Measurements from ENCODE around the gene PATZ1. TPM values are rescaled to one million over a fixed set of nuclear protein-coding genes. Genes with fewer than 3 reads are reported as not detected.

PATZ1 gene, protein sequence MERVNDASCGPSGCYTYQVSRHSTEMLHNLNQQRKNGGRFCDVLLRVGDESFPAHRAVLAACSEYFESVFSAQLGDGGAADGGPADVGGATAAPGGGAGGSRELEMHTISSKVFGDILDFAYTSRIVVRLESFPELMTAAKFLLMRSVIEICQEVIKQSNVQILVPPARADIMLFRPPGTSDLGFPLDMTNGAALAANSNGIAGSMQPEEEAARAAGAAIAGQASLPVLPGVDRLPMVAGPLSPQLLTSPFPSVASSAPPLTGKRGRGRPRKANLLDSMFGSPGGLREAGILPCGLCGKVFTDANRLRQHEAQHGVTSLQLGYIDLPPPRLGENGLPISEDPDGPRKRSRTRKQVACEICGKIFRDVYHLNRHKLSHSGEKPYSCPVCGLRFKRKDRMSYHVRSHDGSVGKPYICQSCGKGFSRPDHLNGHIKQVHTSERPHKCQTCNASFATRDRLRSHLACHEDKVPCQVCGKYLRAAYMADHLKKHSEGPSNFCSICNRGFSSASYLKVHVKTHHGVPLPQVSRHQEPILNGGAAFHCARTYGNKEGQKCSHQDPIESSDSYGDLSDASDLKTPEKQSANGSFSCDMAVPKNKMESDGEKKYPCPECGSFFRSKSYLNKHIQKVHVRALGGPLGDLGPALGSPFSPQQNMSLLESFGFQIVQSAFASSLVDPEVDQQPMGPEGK
- total RNA-seq (2012; rRNA removed) (6.4 and 6.5 TPM in 2 replicates), polyA plus RNA-seq (2012; rRNA removed) (9.2 and 10.5 TPM in 2 replicates), Bru-seq, nascent RNA (percentile 61 among the genes with signal in this experiment), BruChase-seq, experiment 1, labeled RNA remaining after a 6-hour chase (percentile 50 among the genes with signal in this experiment), BruChase-seq, experiment 2, labeled RNA remaining after a 2-hour chase (percentile 58 among the genes with signal in this experiment)
- 6.3 and 9.1 TPM in 2 replicates for polyA plus RNA-seq (2012; cell fraction: cytosol; rRNA removed)
- 10.8 and 17.0 TPM in 2 replicates for polyA plus RNA-seq (2012; cell fraction: nucleus; rRNA removed; ENCODE audit: low replicate concordance)
- long read RNA-seq, transcript PATZ1-201 (3 exons, 2,516 nt): major isoform, 5 of 15 reads
- long read RNA-seq, partial matches to known transcripts: 0 of 15 reads
- long read RNA-seq, other reads (novel, unspliced or antisense): 3 of 15 reads

DNA sequence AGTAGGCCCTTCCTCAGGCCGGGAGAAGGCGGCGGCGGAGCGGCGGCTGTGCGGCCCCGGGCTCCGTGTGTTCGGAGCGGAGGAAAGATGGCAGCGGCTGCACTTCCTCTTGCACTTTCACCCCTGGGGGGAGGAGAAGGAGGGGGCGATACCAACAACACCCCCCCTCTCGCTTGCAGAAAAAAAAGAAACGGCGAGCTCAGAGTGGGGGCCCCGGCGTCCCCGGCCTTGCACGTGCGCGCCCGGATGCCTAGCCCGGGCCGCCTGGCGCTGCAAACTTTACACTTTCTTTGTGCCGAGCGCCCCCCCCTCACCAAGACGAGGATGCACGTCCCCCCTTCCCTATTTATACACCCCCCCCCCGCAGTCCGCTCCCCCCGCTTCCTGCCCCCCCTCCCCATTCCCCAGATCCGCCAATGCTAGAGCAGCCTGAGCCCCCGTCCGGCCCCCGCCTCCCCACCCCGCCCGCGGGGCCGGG is at the start of gene PATZ1:
Gene PATZ1 (minus strand): TSS at position 92 of the 478 bp plus-strand sequence. CDS start 744 bp downstream, outside the sequence.
- peaks cover 27% of the 10 kb centered on the region for H3K4me1 ChIP-seq (ENCODE audit: control insufficient read depth, insufficient read depth, low read length)
- WGBS, 2 experiments (ENCODE audit: extremely low coverage in 2 of 2, insufficient read length in 1 of 2): no CpG with 5 or more reads among the region's 41 CpGs
- no peak within 1 kb of the TSS for H2BK20ac ChIP-seq (ENCODE audit: low read depth, low read length)
- H3K9me1 ChIP-seq (ENCODE audit: insufficient read depth, low read length): peaks cover 28% of the 10 kb centered on the region
- H3K4me2 ChIP-seq (ENCODE audit: low read depth, low read length): peak within 1 kb of the TSS; percentile 95
- H2AFZ ChIP-seq (replicated peaks; ENCODE audit: low read length, poor library complexity): peak within 1 kb of the TSS; percentile 90
- H3K18ac ChIP-seq (ENCODE audit: low read depth, low read length): peak within 1 kb of the TSS; percentile 53; the same call in 1 of the 2 replicates
- peak within 1 kb of the TSS; percentile 66 for H4K91ac ChIP-seq (ENCODE audit: insufficient read depth, low read depth, low read length)
- peak within 1 kb of the TSS; percentile 35; the same call in 1 of the 2 replicates for H3K23ac ChIP-seq (ENCODE audit: low read depth, low read length)
- peak within 1 kb of the TSS; percentile 77 for H3K9ac ChIP-seq (ENCODE audit: low read depth, low read length)
- peak within 1 kb of the TSS; percentile 88 for H3K27ac ChIP-seq (ENCODE audit: insufficient read depth, low read length)
- peaks cover 28% of the 10 kb centered on the region for H3K36me3 ChIP-seq (ENCODE audit: control insufficient read depth, insufficient read depth, low read length)
- no peaks in the 10 kb centered on the region for H3K27me3 ChIP-seq (ENCODE audit: control insufficient read depth, insufficient read depth, low read length)
- peak within 1 kb of the TSS; percentile 92 to 94 for H4K8ac ChIP-seq (ENCODE audit: low read depth in 2 of 2, low read length in 2 of 2)
- peak within 1 kb of the TSS; percentile 75 for H3K4ac ChIP-seq (ENCODE audit: low read depth, low read length)
- H4K5ac ChIP-seq (ENCODE audit: low read depth, low read length): peak within 1 kb of the TSS; percentile 68
- no peak within 1 kb of the TSS for H2BK15ac ChIP-seq (ENCODE audit: low read depth, low read length)
- H2BK5ac ChIP-seq (ENCODE audit: low read depth, low read length, poor library complexity, severe bottlenecking): peak within 1 kb of the TSS; percentile 6
- ATAC-seq (ENCODE audit: low read depth): peak; percentile 67
- H3K56ac ChIP-seq (ENCODE audit: extremely low read depth, insufficient read depth, low read length): peak within 1 kb of the TSS; percentile 43; the same call in 1 of the 2 replicates
- H3K9me3 ChIP-seq (ENCODE audit: control insufficient read depth, insufficient read depth, low read length): no peaks in the 10 kb centered on the region
- peak within 1 kb of the TSS; percentile 58 for H3K14ac ChIP-seq (replicated peaks; ENCODE audit: low read depth, low read length)
- in situ Hi-C loops (cut with MboI; ENCODE audit: low sequenced_read_pairs) (loop anchor here (5.0 to 10.0 kb wide), 2 partner anchors 51 to 61 kb away; partner anchors contain the start of gene DRG1), intact Hi-C loops (cut with micrococcal nuclease) (loop anchor here (1.0 to 5.0 kb wide), 2 partner anchors 53 to 286 kb away; partner anchors contain the start of gene DRG1), dilution Hi-C loops (cut with HindIII; ENCODE audit: low sequenced_read_pairs, unreplicated experiment) (no loop called here)
- peak within 1 kb of the TSS; percentile 56 for H3K4me3 ChIP-seq (ENCODE audit: insufficient read depth, low read depth, low read length)
- peak within 1 kb of the TSS; percentile 90 for H2AK9ac ChIP-seq (replicated peaks; ENCODE audit: low read depth, low read length, poor library complexity)
- H2BK120ac ChIP-seq (ENCODE audit: low read depth, low read length): peak within 1 kb of the TSS; percentile 24; the same call in 1 of the 2 replicates
- ChIA-PET CTCF (interaction anchor here (0.6 to 1.2 kb wide), 3 partner anchors 8 to 922 kb away, joined by 3 read pairs; no protein-coding TSS in a partner anchor), POLR2A (ENCODE audit: unreplicated experiment) (interaction anchor here (0.6 kb wide), 1 partner anchor 132 kb away, joined by 8 read pairs; no protein-coding TSS in a partner anchor)
- H3K79me1 ChIP-seq (ENCODE audit: low read depth in 1 of 2, low read length in 2 of 2): peaks cover 20 to 55% of the 10 kb centered on the region in 2 experiments; a peak in 3 of 4 replicates
- H4K20me1 ChIP-seq (ENCODE audit: insufficient read depth, low read length): peaks cover 42% of the 10 kb centered on the region
- peak; percentile 72 for DNase-seq
- no TSS peak for BruUV-seq (replicated peaks)
- peak within 1 kb of the TSS; percentile 81 for H2AK5ac ChIP-seq (ENCODE audit: low read depth, low read length)
- TF ChIP-seq RFX5 (IDR thresholded peaks at IDR 0.05; ENCODE audit: low read depth, low read length) (no peak), POLR2A (IDR thresholded peaks at IDR 0.05; ENCODE audit: low read depth, low read length) (no peak; the same call in 1 of the 2 replicates), SMC3 (IDR thresholded peaks at IDR 0.05; ENCODE audit: low read depth, low read length) (no peak), NFE2L2 (IDR thresholded peaks at IDR 0.05; ENCODE audit: low read depth, low read length) (no peak), MAZ (IDR thresholded peaks at IDR 0.05; ENCODE audit: borderline replicate concordance, low read depth, low read length) (peak; percentile 57; the same call in 1 of the 2 replicates), RAD21 (IDR thresholded peaks at IDR 0.05; ENCODE audit: low read length) (no peak), FOS (IDR thresholded peaks at IDR 0.05; ENCODE audit: low read depth, low read length) (no peak), BHLHE40 (IDR thresholded peaks at IDR 0.05; ENCODE audit: low read depth, low read length) (peak; percentile 76), CHD1 (IDR thresholded peaks at IDR 0.05; ENCODE audit: low read depth, low read length) (no peak)
- TF ChIP-seq, protein P1, sequence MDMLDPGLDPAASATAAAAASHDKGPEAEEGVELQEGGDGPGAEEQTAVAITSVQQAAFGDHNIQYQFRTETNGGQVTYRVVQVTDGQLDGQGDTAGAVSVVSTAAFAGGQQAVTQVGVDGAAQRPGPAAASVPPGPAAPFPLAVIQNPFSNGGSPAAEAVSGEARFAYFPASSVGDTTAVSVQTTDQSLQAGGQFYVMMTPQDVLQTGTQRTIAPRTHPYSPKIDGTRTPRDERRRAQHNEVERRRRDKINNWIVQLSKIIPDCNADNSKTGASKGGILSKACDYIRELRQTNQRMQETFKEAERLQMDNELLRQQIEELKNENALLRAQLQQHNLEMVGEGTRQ (IDR thresholded peaks at IDR 0.05; ENCODE audit: low read depth, low read length): no peak
- TF ChIP-seq, protein P2, sequence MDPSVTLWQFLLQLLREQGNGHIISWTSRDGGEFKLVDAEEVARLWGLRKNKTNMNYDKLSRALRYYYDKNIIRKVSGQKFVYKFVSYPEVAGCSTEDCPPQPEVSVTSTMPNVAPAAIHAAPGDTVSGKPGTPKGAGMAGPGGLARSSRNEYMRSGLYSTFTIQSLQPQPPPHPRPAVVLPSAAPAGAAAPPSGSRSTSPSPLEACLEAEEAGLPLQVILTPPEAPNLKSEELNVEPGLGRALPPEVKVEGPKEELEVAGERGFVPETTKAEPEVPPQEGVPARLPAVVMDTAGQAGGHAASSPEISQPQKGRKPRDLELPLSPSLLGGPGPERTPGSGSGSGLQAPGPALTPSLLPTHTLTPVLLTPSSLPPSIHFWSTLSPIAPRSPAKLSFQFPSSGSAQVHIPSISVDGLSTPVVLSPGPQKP (IDR thresholded peaks at IDR 0.05; ENCODE audit: borderline replicate concordance, low read depth, low read length): no peak

Data from IMR-90 (cell line).